ENCODE results near the gene KRT28. TPM values are rescaled to one million over a fixed set of nuclear protein-coding genes. Genes with fewer than 3 reads are reported as not detected.

The KRT28 gene
- total and polyA plus RNA-seq, 8 donors, result not detected

- Histone ChIP-seq H3K36me3 (no peaks in the 10 kb centered on the region), H3K4me3 (no peak overlapping the region), H3K9me3 (peaks cover 13 to 56% (median 45%) of the 10 kb centered on the region in 4 donors), H3K4me1 (no peaks in the 10 kb centered on the region), H3K27ac (no peak overlapping the region), H3K27me3 (peaks cover 0 to 7% (median 0%) of the 10 kb centered on the region in 3 donors)
- WGBS, 5 donors, result 85 to 98% (median 91%) methylated on average over 1 of the region's 1 CpG
- DNase-seq, result no peak
- intact Hi-C loops (cut with DNase I; ENCODE audit: low total_unique reads), result no loop called here
- TF ChIP-seq POLR2A (IDR thresholded peaks at IDR 0.05) (no peak), CTCF (IDR thresholded peaks at IDR 0.05) (no peak), EP300 (IDR thresholded peaks at IDR 0.05) (no peak), POLR2AphosphoS5 (IDR thresholded peaks at IDR 0.05) (no peak)
Observed at GRCh38 chr17:40763752-40764151, 36.0 kb downstream of the KRT28 start.

GRCh38 chr17:40760105-40761016 lies 39.4 kb downstream of the KRT28 start:
- intact Hi-C loops (cut with DNase I; ENCODE audit: low total_unique reads), result no loop called here
- Histone ChIP-seq H3K9me3 (peaks cover 13 to 53% (median 46%) of the 10 kb centered on the region in 4 donors), H3K36me3 (no peaks in the 10 kb centered on the region), H3K27ac (no peak overlapping the region), H3K4me1 (no peaks in the 10 kb centered on the region), H3K4me3 (no peak overlapping the region), H3K27me3 (peaks cover 0 to 12% (median 0%) of the 10 kb centered on the region in 3 donors)
- 7 to 20% (median 18%) methylated on average over 1 of the region's 1 CpG for whole genome bisulfite sequencing, 5 donors
- TF ChIP-seq POLR2A (IDR thresholded peaks at IDR 0.05), result no peak
- TF ChIP-seq POLR2AphosphoS5 (IDR thresholded peaks at IDR 0.05), result no peak
- TF ChIP-seq EP300 (IDR thresholded peaks at IDR 0.05), result no peak
- TF ChIP-seq CTCF (IDR thresholded peaks at IDR 0.05), result no peak
- no peak for DNase-seq

- Histone ChIP-seq H3K27me3 (peaks cover 0 to 14% (median 7%) of the 10 kb centered on the region in 3 donors), H3K4me1 (no peaks in the 10 kb centered on the region), H3K4me3 (no peak within 1 kb of the TSS), H3K36me3 (no peaks in the 10 kb centered on the region), H3K27ac (no peak within 1 kb of the TSS), H3K9me3 (peaks cover 4 to 15% (median 14%) of the 10 kb centered on the region in 4 donors)
- DNase-seq, result no peak
- WGBS, 5 donors, result 67 to 84% (median 71%) methylated on average over 4 of the region's 4 CpGs
- TF ChIP-seq CTCF (IDR thresholded peaks at IDR 0.05) (no peak), EP300 (IDR thresholded peaks at IDR 0.05) (no peak), POLR2A (IDR thresholded peaks at IDR 0.05) (no peak), POLR2AphosphoS5 (IDR thresholded peaks at IDR 0.05) (no peak)
- intact Hi-C loops (cut with DNase I; ENCODE audit: low total_unique reads), result no loop called here
Observed at GRCh38 chr17:40755231-40755630, 44.5 kb downstream of the KRT28 start, which contains the start of gene KRT25. TSS of gene KRT25 (minus strand) at chr17:40755331. CDS start at chr17:40755271, 60 bp downstream.

GRCh38 chr17:40753804-40754203 lies 46.0 kb downstream of the KRT28 start:
- WGBS, 5 donors, result 87 to 93% (median 92%) methylated on average over 3 of the region's 3 CpGs
- Histone ChIP-seq H3K36me3 (no peaks in the 10 kb centered on the region), H3K4me3 (no peak overlapping the region), H3K9me3 (peaks cover 0 to 2% (median under 1%) of the 10 kb centered on the region in 4 donors), H3K27ac (no peak overlapping the region), H3K27me3 (peaks cover 0 to 26% (median 7%) of the 10 kb centered on the region in 3 donors), H3K4me1 (no peaks in the 10 kb centered on the region)
- intact Hi-C loops (cut with DNase I; ENCODE audit: low total_unique reads), result no loop called here
- TF ChIP-seq POLR2A (IDR thresholded peaks at IDR 0.05) (no peak), EP300 (IDR thresholded peaks at IDR 0.05) (no peak), POLR2AphosphoS5 (IDR thresholded peaks at IDR 0.05) (no peak), CTCF (IDR thresholded peaks at IDR 0.05) (no peak)
- no peak for DNase-seq

Measured in stomach (tissue), 9 donors.